WTC11 (cell line): ENCODE data around the gene ACVR1. TPM values are rescaled to one million over a fixed set of nuclear protein-coding genes. Genes with fewer than 3 reads are reported as not detected.

ENCODE experiments used
- ATAC-seq: fragments of 200-7000 bp; cut with Tn5 transposase; 2 replicates; pipeline ENCODE4 v1.10.0; 2021; ENCODE audit warnings: mild to moderate bottlenecking, moderate library complexity
- CTCF ChIA-PET: fragments of 300-600 bp; sonication (Branson Sonifier 250); formaldehyde crosslinking; loops from one replicate; lab custom pipeline; 2021; ENCODE audit warnings: antibody characterized with exemption; lab: Charles Lee
- POLR2A ChIA-PET: fragments of 350-600 bp; sonication (Branson Sonifier 250); formaldehyde crosslinking; loops from one replicate; lab custom pipeline; 2021; ENCODE audit warnings: antibody characterized with exemption; lab: Charles Lee
- DNase-seq: peaks from one replicate; pipeline ENCODE4 v3.0.0; 2021; ENCODE audit warnings: low spot score
- H3K27ac Mint-ChIP-seq: 2 replicates; pipeline ENCODE4 v1.8.0; 2021; ENCODE audit warnings: mixed read lengths
- H3K27me3 Mint-ChIP-seq: 2 replicates; pipeline ENCODE4 v1.8.0; 2021; ENCODE audit warnings: low read depth, mild to moderate bottlenecking, moderate library complexity, mixed read lengths
- H3K36me3 Mint-ChIP-seq: 2 replicates; pipeline ENCODE4 v1.8.0; 2021; ENCODE audit warnings: mixed read lengths
- H3K4me1 Mint-ChIP-seq: 2 replicates; pipeline ENCODE4 v1.8.0; 2022; ENCODE audit warnings: mixed read lengths
- H3K4me3 Mint-ChIP-seq: 2 replicates; pipeline ENCODE4 v1.8.0; 2021; ENCODE audit warnings: mild to moderate bottlenecking, moderate library complexity, mixed read lengths
- H3K9me3 Mint-ChIP-seq: 2 replicates; pipeline ENCODE4 v1.8.0; 2021; ENCODE audit warnings: mixed read lengths
- ATF2 ChIP-seq: sonication (generic); formaldehyde crosslinking; IDR thresholded peaks from 2 replicates; pipeline ENCODE4 v1.8.1; 2022; ENCODE audit warnings: low read depth, missing genetic modification reagents, borderline replicate concordance
- E2F4 ChIP-seq: sonication (generic); formaldehyde crosslinking; IDR thresholded peaks from 2 replicates; pipeline ENCODE4 v1.8.1; 2022; ENCODE audit warnings: low read depth, mild to moderate bottlenecking, moderate library complexity, missing genetic modification reagents, borderline replicate concordance
- ETV6 ChIP-seq: sonication (generic); formaldehyde crosslinking; IDR thresholded peaks from 2 replicates; pipeline ENCODE4 v1.8.1; 2022; ENCODE audit warnings: mild to moderate bottlenecking, missing genetic modification reagents
- GABPB1 ChIP-seq: sonication (generic); formaldehyde crosslinking; IDR thresholded peaks from 2 replicates; pipeline ENCODE4 v1.8.1; 2023; ENCODE audit warnings: mild to moderate bottlenecking, missing genetic modification reagents
- GTF2I ChIP-seq: fragments of 250-450 bp; sonication (Bioruptor Pico); conservative IDR thresholded peaks from 2 replicates; pipeline ENCODE4 v1.4.0; 2021; ENCODE audit warnings: mild to moderate bottlenecking
- HMGA2 ChIP-seq: fragments of 250-450 bp; sonication (Bioruptor Pico); IDR thresholded peaks from 2 replicates; pipeline ENCODE4 v1.4.0; 2021; ENCODE audit warnings: mild to moderate bottlenecking, moderate library complexity
- MXD4 ChIP-seq: fragments of 250-450 bp; sonication (Bioruptor Pico); IDR thresholded peaks from 2 replicates; pipeline ENCODE4 v1.8.0; 2021; ENCODE audit warnings: mild to moderate bottlenecking, moderate library complexity, borderline replicate concordance
- NFE2L1 ChIP-seq: sonication (generic); formaldehyde crosslinking; IDR thresholded peaks from 2 replicates; pipeline ENCODE4 v1.8.1; 2023; ENCODE audit warnings: missing genetic modification reagents
- NR3C1 ChIP-seq: sonication (generic); formaldehyde crosslinking; conservative IDR thresholded peaks from 2 replicates; pipeline ENCODE4 v1.8.1; 2023; ENCODE audit warnings: low read depth, mild to moderate bottlenecking, missing genetic modification reagents
- PRDM15 ChIP-seq: sonication (generic); formaldehyde crosslinking; IDR thresholded peaks from 2 replicates; pipeline ENCODE4 v1.8.0; 2022; ENCODE audit warnings: missing genetic modification reagents
- PRRX2 ChIP-seq: fragments of 250-450 bp; sonication (Bioruptor Pico); IDR thresholded peaks from 2 replicates; pipeline ENCODE4 v1.8.0; 2021; ENCODE audit warnings: mild to moderate bottlenecking
- SMAD3 ChIP-seq: sonication (generic); formaldehyde crosslinking; IDR thresholded peaks from 2 replicates; pipeline ENCODE4 v1.8.0; 2022; ENCODE audit warnings: missing genetic modification reagents, mild to moderate bottlenecking, borderline replicate concordance
- SOX15 ChIP-seq: fragments of 250-450 bp; sonication (Bioruptor Pico); IDR thresholded peaks from 2 replicates; pipeline ENCODE4 v1.9.0; 2021; ENCODE audit warnings: mild to moderate bottlenecking
- SP1 ChIP-seq: sonication (generic); formaldehyde crosslinking; conservative IDR thresholded peaks from 2 replicates; pipeline ENCODE4 v1.8.1; 2022; ENCODE audit warnings: missing genetic modification reagents
- TEAD1 ChIP-seq: sonication (generic); formaldehyde crosslinking; IDR thresholded peaks from 2 replicates; pipeline ENCODE4 v1.8.0; 2022; ENCODE audit warnings: mild to moderate bottlenecking, missing genetic modification reagents
- USF1 ChIP-seq: sonication (generic); formaldehyde crosslinking; IDR thresholded peaks from 2 replicates; pipeline ENCODE4 v1.8.0; 2022; ENCODE audit warnings: mild to moderate bottlenecking, missing genetic modification reagents
- ZNF423 ChIP-seq: fragments of 250-450 bp; sonication (Bioruptor Pico); IDR thresholded peaks from 2 replicates; pipeline ENCODE4 v2.1.2; 2022; ENCODE audit warnings: mild to moderate bottlenecking, moderate library complexity
- total RNA-seq: library from RNA; stranded (reverse); gene quantifications from 3 replicates; pipeline ENCODE4 v1.2.3, GENCODE V29; 2021
- TF ChIP-seq, protein P1 (sequence below): sonication (generic); formaldehyde crosslinking; IDR thresholded peaks from 2 replicates; pipeline ENCODE4 v1.8.0; 2022; ENCODE audit warnings: mild to moderate bottlenecking, missing genetic modification reagents
- TF ChIP-seq, protein P2 (sequence below): sonication (generic); formaldehyde crosslinking; IDR thresholded peaks from 2 replicates; pipeline ENCODE4 v1.8.0; 2023; ENCODE audit warnings: missing genetic modification reagents
- TF ChIP-seq, protein P3 (sequence below): sonication (generic); formaldehyde crosslinking; IDR thresholded peaks from 2 replicates; pipeline ENCODE4 v1.8.1; 2022; ENCODE audit warnings: mild to moderate bottlenecking, moderate library complexity, missing genetic modification reagents

Gene ACVR1
- total RNA-seq, 1 experiment from 2014 or later = 19.2 TPM

GRCh38 chr2:157769856-157770255 is 106.3 kb downstream of the ACVR1 start (continued):
- TF ChIP-seq, protein P1, sequence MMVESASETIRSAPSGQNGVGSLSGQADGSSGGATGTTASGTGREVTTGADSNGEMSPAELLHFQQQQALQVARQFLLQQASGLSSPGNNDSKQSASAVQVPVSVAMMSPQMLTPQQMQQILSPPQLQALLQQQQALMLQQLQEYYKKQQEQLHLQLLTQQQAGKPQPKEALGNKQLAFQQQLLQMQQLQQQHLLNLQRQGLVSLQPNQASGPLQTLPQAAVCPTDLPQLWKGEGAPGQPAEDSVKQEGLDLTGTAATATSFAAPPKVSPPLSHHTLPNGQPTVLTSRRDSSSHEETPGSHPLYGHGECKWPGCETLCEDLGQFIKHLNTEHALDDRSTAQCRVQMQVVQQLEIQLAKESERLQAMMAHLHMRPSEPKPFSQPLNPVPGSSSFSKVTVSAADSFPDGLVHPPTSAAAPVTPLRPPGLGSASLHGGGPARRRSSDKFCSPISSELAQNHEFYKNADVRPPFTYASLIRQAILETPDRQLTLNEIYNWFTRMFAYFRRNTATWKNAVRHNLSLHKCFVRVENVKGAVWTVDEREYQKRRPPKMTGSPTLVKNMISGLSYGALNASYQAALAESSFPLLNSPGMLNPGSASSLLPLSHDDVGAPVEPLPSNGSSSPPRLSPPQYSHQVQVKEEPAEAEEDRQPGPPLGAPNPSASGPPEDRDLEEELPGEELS = no peak
- TF ChIP-seq PRRX2 (CRISPR knock-in tag) (no peak), TEAD1 (CRISPR knock-in tag) (no peak), MXD4 (no peak)

- H3K4me3 Mint-ChIP-seq = no peak overlapping the region
- CTCF ChIA-PET = no interaction called here
- no peak for ATAC-seq
- DNase-seq = no peak
- POLR2A ChIA-PET = no interaction called here
- peaks cover 39% of the 10 kb centered on the region for H3K36me3 Mint-ChIP-seq
- no peak for TF ChIP-seq GABPB1 (CRISPR knock-in tag)
- TF ChIP-seq, protein P2, sequence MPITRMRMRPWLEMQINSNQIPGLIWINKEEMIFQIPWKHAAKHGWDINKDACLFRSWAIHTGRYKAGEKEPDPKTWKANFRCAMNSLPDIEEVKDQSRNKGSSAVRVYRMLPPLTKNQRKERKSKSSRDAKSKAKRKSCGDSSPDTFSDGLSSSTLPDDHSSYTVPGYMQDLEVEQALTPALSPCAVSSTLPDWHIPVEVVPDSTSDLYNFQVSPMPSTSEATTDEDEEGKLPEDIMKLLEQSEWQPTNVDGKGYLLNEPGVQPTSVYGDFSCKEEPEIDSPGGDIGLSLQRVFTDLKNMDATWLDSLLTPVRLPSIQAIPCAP (CRISPR knock-in tag) = no peak
- no peak for TF ChIP-seq SOX15 (CRISPR knock-in tag)
- no peak for TF ChIP-seq NR3C1
- TF ChIP-seq SMAD3 (CRISPR knock-in tag) = no peak
- no peak for TF ChIP-seq ETV6
- TF ChIP-seq ATF2 (CRISPR knock-in tag) = no peak
- no peak for TF ChIP-seq NFE2L1 (CRISPR knock-in tag)
- no peak for TF ChIP-seq SP1 (CRISPR knock-in tag)
- TF ChIP-seq HMGA2 (CRISPR knock-in tag) = no peak
- no peak for TF ChIP-seq PRDM15 (CRISPR knock-in tag)
- TF ChIP-seq GTF2I = no peak
- no peak for TF ChIP-seq ZNF423 (CRISPR knock-in tag)
- no peak overlapping the region for H3K27ac Mint-ChIP-seq
- H3K4me1 Mint-ChIP-seq = peaks cover 27% of the 10 kb centered on the region
- peaks cover 3% of the 10 kb centered on the region for H3K9me3 Mint-ChIP-seq
- H3K27me3 Mint-ChIP-seq = no peaks in the 10 kb centered on the region
Measured at GRCh38 chr2:157764386-157764785, 111.7 kb downstream of the ACVR1 start.

DNA sequence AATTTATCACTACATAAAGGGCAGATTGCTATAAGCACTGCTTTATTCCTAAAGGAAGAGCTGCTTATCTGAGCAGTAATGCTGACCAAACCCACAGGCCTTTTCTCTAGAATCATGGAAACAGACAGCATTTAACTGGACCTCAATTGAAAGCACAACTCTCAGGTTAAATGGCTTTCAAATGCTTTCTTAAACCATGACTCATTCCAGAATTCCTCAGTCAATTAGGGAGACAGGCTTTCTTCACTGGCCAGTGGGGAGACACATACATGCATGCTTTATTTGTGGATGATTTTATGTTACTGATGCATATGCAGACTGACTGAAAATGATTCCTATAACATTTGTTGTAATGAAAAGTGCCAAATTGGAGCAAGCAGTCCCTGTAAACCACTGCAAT is 114.6 kb downstream of the ACVR1 start:
- no peak for DNase-seq
- Mint-ChIP-seq H3K27me3 (no peaks in the 10 kb centered on the region), H3K4me1 (peaks cover 44% of the 10 kb centered on the region), H3K36me3 (peaks cover 50% of the 10 kb centered on the region), H3K4me3 (no peak overlapping the region), H3K27ac (peak overlapping the region; percentile 61), H3K9me3 (peaks cover 25% of the 10 kb centered on the region)
- POLR2A ChIA-PET = no interaction called here
- CTCF ChIA-PET = interaction anchor here (0.7 to 1.8 kb wide), 4 partner anchors 10 to 272 kb away, joined by 3 to 5 read pairs (median 4); partner anchors contain the start of gene ACVR1C
- ATAC-seq = peak; percentile 59
- TF ChIP-seq, protein P3, sequence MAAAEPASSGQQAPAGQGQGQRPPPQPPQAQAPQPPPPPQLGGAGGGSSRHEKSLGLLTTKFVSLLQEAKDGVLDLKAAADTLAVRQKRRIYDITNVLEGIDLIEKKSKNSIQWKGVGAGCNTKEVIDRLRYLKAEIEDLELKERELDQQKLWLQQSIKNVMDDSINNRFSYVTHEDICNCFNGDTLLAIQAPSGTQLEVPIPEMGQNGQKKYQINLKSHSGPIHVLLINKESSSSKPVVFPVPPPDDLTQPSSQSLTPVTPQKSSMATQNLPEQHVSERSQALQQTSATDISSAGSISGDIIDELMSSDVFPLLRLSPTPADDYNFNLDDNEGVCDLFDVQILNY (CRISPR knock-in tag) = no peak
- TF ChIP-seq E2F4 (CRISPR knock-in tag) (no peak), PRDM15 (CRISPR knock-in tag) (no peak), USF1 (no peak)
